ENCODE data around the gene ZBTB3. TPM values are rescaled to one million over a fixed set of nuclear protein-coding genes. Genes with fewer than 3 reads are reported as not detected.
A peak's percentile ranks its signal among the peaks of the same experiment; 100 is the strongest.

ZBTB3 gene
- total and polyA plus RNA-seq, 2 of the 8 experiments (the other 6 are each of a cell fraction or from before 2014, with no cell fraction given) = 30.2 to 76.9 TPM

- H4K20me1 ChIP-seq (replicated peaks in 1 of 2; ENCODE audit: control insufficient read depth in 1 of 2, insufficient read depth in 2 of 2, low read length in 2 of 2) = no peaks in the 10 kb centered on the region
- H3K4me1 ChIP-seq (replicated peaks in 1 of 4; ENCODE audit: control insufficient read depth in 3 of 4, insufficient read depth in 4 of 4, low read length in 3 of 4) = peaks cover 7 to 32% (median 18%) of the 10 kb centered on the region in 4 experiments
- no peaks in the 10 kb centered on the region; the same call in 1 of the 2 replicates for H3K79me1 ChIP-seq (ENCODE audit: low read depth, low read length)
- peak overlapping the region; percentile 93 to 99 for H3K4me2 ChIP-seq (ENCODE audit: insufficient read depth in 1 of 2, low read depth in 2 of 2, low read length in 2 of 2)
- 69% methylated on average over 7 of the region's 7 CpGs; no CpG with 5 or more reads in 1 of the 2 experiments for WGBS, 2 experiments (ENCODE audit: extremely low coverage in 1 of 2, insufficient coverage in 1 of 2, insufficient read length in 1 of 2, insufficient replicate concordance in 2 of 2, low coverage in 1 of 2, low lambda C conversion rate in 2 of 2, missing lambda C conversion rate in 1 of 2)
- no peak overlapping the region for H3K56ac ChIP-seq (replicated peaks; ENCODE audit: insufficient read length, low read depth, low read length)
- H3K4me3 ChIP-seq (ENCODE audit: extremely low read depth in 1 of 4, insufficient read depth in 2 of 4, low read depth in 3 of 4, low read length in 4 of 4) = peak overlapping the region; percentile 64 to 83 (median 82)
- peaks cover 0 to 13% (median 6%) of the 10 kb centered on the region in 4 experiments; a peak in 5 of 8 replicates for H3K36me3 ChIP-seq (ENCODE audit: control insufficient read depth in 2 of 4, insufficient read depth in 4 of 4, low read length in 3 of 4)
- peak overlapping the region; percentile 88; the same call in 1 of the 2 replicates for H2AK5ac ChIP-seq (ENCODE audit: low read depth, low read length)
- H2BK120ac ChIP-seq (replicated peaks; ENCODE audit: low read depth, low read length) = no peak overlapping the region
- peaks cover 22% of the 10 kb centered on the region for H3K23me2 ChIP-seq (ENCODE audit: low read depth, low read length)
- no peak overlapping the region for H2BK12ac ChIP-seq (ENCODE audit: low read depth, low read length)
- FAIRE-seq = no peak
- no peak overlapping the region for H3K18ac ChIP-seq (ENCODE audit: extremely low read depth, low read length)
- H3K4ac ChIP-seq (replicated peaks; ENCODE audit: insufficient read length, low read depth, low read length) = no peak overlapping the region
- peak overlapping the region in 3 of 4 experiments; percentile 74 to 88 (median 75); a peak in 5 of 7 replicates for H3K9ac ChIP-seq (replicated peaks in 1 of 4; ENCODE audit: extremely low read depth in 1 of 4, low read depth in 3 of 4, low read length in 3 of 4)
- no peak overlapping the region for H4K91ac ChIP-seq (replicated peaks; ENCODE audit: insufficient read length, low read length)
- no peak overlapping the region for H2AFZ ChIP-seq (ENCODE audit: low read length)
- ChIA-PET POLR2A (ENCODE audit: partially characterized antibody) (interaction anchor here (0.6 to 61.4 kb wide), 23 partner anchors 9 to 184 kb away, joined by 3 to 2041 read pairs (median 8); partner anchors contain the start of genes C11orf98, CSKMT, EEF1G and EML3), CTCF (ENCODE audit: partially characterized antibody) (interaction anchor here (0.6 to 3.8 kb wide), 7 partner anchors 11 to 94 kb away, joined by 3 to 21 read pairs (median 3); partner anchors contain the start of genes LRRN4CL, ROM1 and UBXN1)
- peak overlapping the region; percentile 8; the same call in 1 of the 2 replicates for H3K27ac ChIP-seq (ENCODE audit: low read depth, low read length)
- no peak overlapping the region for H3K23ac ChIP-seq (ENCODE audit: insufficient read length)
- no peak for DNase-seq (ENCODE audit: low read depth in 1 of 2, low spot score in 2 of 2)
- H4K8ac ChIP-seq (ENCODE audit: extremely low read depth, insufficient read depth, low read length) = no peak overlapping the region
- no peak overlapping the region for H2BK15ac ChIP-seq (ENCODE audit: low read length)
- H4K5ac ChIP-seq (ENCODE audit: insufficient read length, low read depth, low read length) = no peak overlapping the region
- no peaks in the 10 kb centered on the region for H3K9me3 ChIP-seq (ENCODE audit: insufficient read depth in 2 of 2, low read depth in 1 of 2, low read length in 1 of 2)
- H3K79me2 ChIP-seq (ENCODE audit: control insufficient read depth in 1 of 2, insufficient read depth in 2 of 2, low read length in 2 of 2) = peaks cover 0 to 7% of the 10 kb centered on the region in 2 experiments; a peak in 1 of 4 replicates
- H3K27me3 ChIP-seq (replicated peaks in 1 of 4; ENCODE audit: control insufficient read depth in 3 of 4, extremely low read depth in 1 of 4, insufficient read depth in 3 of 4, low read length in 3 of 4) = no peaks in the 10 kb centered on the region
- H3K14ac ChIP-seq (ENCODE audit: insufficient read length) = no peak overlapping the region
- H2BK5ac ChIP-seq (ENCODE audit: low read depth, low read length) = peak overlapping the region; percentile 54; the same call in 1 of the 2 replicates
- H2BK20ac ChIP-seq (ENCODE audit: low read length) = no peak overlapping the region
- TF ChIP-seq RBBP5 (IDR thresholded peaks at IDR 0.05; ENCODE audit: borderline replicate concordance, low read depth, low read length) (no peak), PHF8 (conservative IDR thresholded peaks at IDR 0.05; ENCODE audit: low read depth, low read length) (no peak), KDM4A (IDR thresholded peaks at IDR 0.05; ENCODE audit: low read depth, low read length, severe bottlenecking) (peak; percentile 6), RNF2 (IDR thresholded peaks at IDR 0.05; ENCODE audit: borderline replicate concordance, low read depth, low read length, missing control alignments, poor library complexity, severe bottlenecking) (no peak), CTCF (IDR thresholded peaks at IDR 0.05; ENCODE audit: control extremely low read depth in 1 of 3, insufficient read depth in 1 of 3, low read depth in 1 of 3, low read length in 3 of 3) (peak in 2 of 3 experiments; percentile 11 to 19; a peak in 2 of 4 replicates), KDM5A (IDR thresholded peaks at IDR 0.05; ENCODE audit: low read length) (no peak), CTBP2 (IDR thresholded peaks at IDR 0.05; ENCODE audit: borderline replicate concordance, insufficient read depth, insufficient read length, low read length) (no peak), BCL11A (IDR thresholded peaks at IDR 0.05; ENCODE audit: low read depth in 2 of 2, low read length in 2 of 2) (no peak), YY1 (IDR thresholded peaks at IDR 0.05; ENCODE audit: low read depth, low read length) (no peak)
Observed at GRCh38 chr11:62705413-62705812, 48.5 kb downstream of the ZBTB3 start.
